ENCODE results near the gene CGB7.

The CGB7 gene

GRCh38 chr19:49014870-49015255 lies 42.7 kb downstream of the CGB7 start:
- DNase-seq = no peak

GRCh38 chr19:49014123-49014869 lies 43.3 kb downstream of the CGB7 start:
- no peak for DNase-seq

GRCh38 chr19:49011194-49011593 lies 46.4 kb downstream of the CGB7 start:
- DNase-seq = no peak

- DNase-seq = no peak
These were observed 47.1 kb downstream of the CGB7 start for GRCh38 chr19:49010453-49010852.

GRCh38 chr19:49009828-49010227 lies 47.7 kb downstream of the CGB7 start:
- no peak for DNase-seq

GRCh38 chr19:49006905-49007304 lies 50.6 kb downstream of the CGB7 start:
- DNase-seq = no peak

- DNase-seq = no peak
These were observed 52.5 kb downstream of the CGB7 start for GRCh38 chr19:49004964-49005614.

Measured in NCI-H1436 (cell line).